ENCODE data around the gene PPP1R3F. TPM values are rescaled to one million over a fixed set of nuclear protein-coding genes. Genes with fewer than 3 reads are reported as not detected.

The PPP1R3F gene
- total RNA-seq, 1 experiment from 2014 or later: 1.6 TPM

- no peak overlapping the region for H3K4me2 ChIP-seq (ENCODE audit: low read length)
- H3K4me3 ChIP-seq (replicated peaks in 1 of 2; ENCODE audit: low read depth in 1 of 2, low read length in 2 of 2): no peak overlapping the region
- no peaks in the 10 kb centered on the region for H3K9me3 ChIP-seq (ENCODE audit: control insufficient read depth in 1 of 2, insufficient read depth in 1 of 2, low read depth in 1 of 2, low read length in 2 of 2)
- H3K79me2 ChIP-seq (ENCODE audit: insufficient read depth, low read length): no peaks in the 10 kb centered on the region
- H3K27ac ChIP-seq (ENCODE audit: low read depth, low read length): no peak overlapping the region
- H3K27me3 ChIP-seq (ENCODE audit: insufficient read depth, low read length): no peaks in the 10 kb centered on the region
- ATAC-seq: no peak
- H3K9me2 ChIP-seq (ENCODE audit: insufficient read depth): no peaks in the 10 kb centered on the region
- BruUV-seq (replicated peaks): no TSS peak
- ChIA-PET CTCF (no interaction called here), POLR2A (no interaction called here), RAD21 (ENCODE audit: low non-redundant PET in 1 of 2, low total read pairs in 2 of 2, uncharacterized antibody in 2 of 2, unreplicated experiment in 2 of 2) (no interaction called here)
- H3K36me3 ChIP-seq (ENCODE audit: control insufficient read depth in 1 of 2, insufficient read depth in 2 of 2, low read length in 2 of 2): no peaks in the 10 kb centered on the region
- no peaks in the 10 kb centered on the region for H4K20me1 ChIP-seq (ENCODE audit: insufficient read depth)
- no peak for TF ChIP-seq POLR2AphosphoS5 (IDR thresholded peaks at IDR 0.05; ENCODE audit: low read depth, low read length)
- TF ChIP-seq MAX (IDR thresholded peaks at IDR 0.05): no peak
- no peak for TF ChIP-seq ZNF274 (IDR thresholded peaks at IDR 0.05; ENCODE audit: low read depth, low read length)
- TF ChIP-seq, protein P1, sequence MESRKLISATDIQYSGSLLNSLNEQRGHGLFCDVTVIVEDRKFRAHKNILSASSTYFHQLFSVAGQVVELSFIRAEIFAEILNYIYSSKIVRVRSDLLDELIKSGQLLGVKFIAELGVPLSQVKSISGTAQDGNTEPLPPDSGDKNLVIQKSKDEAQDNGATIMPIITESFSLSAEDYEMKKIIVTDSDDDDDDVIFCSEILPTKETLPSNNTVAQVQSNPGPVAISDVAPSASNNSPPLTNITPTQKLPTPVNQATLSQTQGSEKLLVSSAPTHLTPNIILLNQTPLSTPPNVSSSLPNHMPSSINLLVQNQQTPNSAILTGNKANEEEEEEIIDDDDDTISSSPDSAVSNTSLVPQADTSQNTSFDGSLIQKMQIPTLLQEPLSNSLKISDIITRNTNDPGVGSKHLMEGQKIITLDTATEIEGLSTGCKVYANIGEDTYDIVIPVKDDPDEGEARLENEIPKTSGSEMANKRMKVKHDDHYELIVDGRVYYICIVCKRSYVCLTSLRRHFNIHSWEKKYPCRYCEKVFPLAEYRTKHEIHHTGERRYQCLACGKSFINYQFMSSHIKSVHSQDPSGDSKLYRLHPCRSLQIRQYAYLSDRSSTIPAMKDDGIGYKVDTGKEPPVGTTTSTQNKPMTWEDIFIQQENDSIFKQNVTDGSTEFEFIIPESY (IDR thresholded peaks at IDR 0.05; ENCODE audit: extremely low read depth, insufficient replicate concordance, low read length): no peak
- TF ChIP-seq EZH2 (IDR thresholded peaks at IDR 0.05): no peak
- TF ChIP-seq SP1 (IDR thresholded peaks at IDR 0.05; ENCODE audit: low read depth): no peak
- no peak for TF ChIP-seq EGR1 (IDR thresholded peaks at IDR 0.05; ENCODE audit: low read depth)
- TF ChIP-seq POLR2A (IDR thresholded peaks at IDR 0.05; ENCODE audit: borderline replicate concordance, extremely low read depth, insufficient read depth, insufficient read length): no peak
- no peak for TF ChIP-seq YY1 (IDR thresholded peaks at IDR 0.05; ENCODE audit: extremely low read depth, insufficient replicate concordance, low read depth, low read length)
- TF ChIP-seq CBX3 (IDR thresholded peaks at IDR 0.05; ENCODE audit: low read depth): no peak
- TF ChIP-seq SRF (IDR thresholded peaks at IDR 0.05; ENCODE audit: low read depth): no peak
- TF ChIP-seq FOSL1 (IDR thresholded peaks at IDR 0.05; ENCODE audit: low read depth): no peak
- TF ChIP-seq RAD21 (IDR thresholded peaks at IDR 0.05; ENCODE audit: low read depth): no peak
- no peak for TF ChIP-seq EZH2phosphoT487 (IDR thresholded peaks at IDR 0.05; ENCODE audit: borderline replicate concordance)
- no peak for DNase-seq (ENCODE audit: low read depth, low spot score)
- H3K4me1 ChIP-seq (ENCODE audit: control insufficient read depth in 1 of 2, insufficient read depth in 2 of 2, low read length in 2 of 2): peaks cover 0 to 8% of the 10 kb centered on the region in 2 experiments; a peak in 1 of 4 replicates
- H2AFZ ChIP-seq (ENCODE audit: low read depth, low read length, poor library complexity, severe bottlenecking): no peak overlapping the region
- H3K9ac ChIP-seq (ENCODE audit: low read length): no peak overlapping the region
- intact Hi-C loops (cut with micrococcal nuclease): no loop called here
Observed at GRCh38 chrX:49246541-49246940, 23.1 kb upstream of the PPP1R3F start.

Measured in HCT116 (cell line).